CD8-positive, alpha-beta memory T cell (primary cell): Measurements from ENCODE around the gene CDH18. TPM values are rescaled to one million over a fixed set of nuclear protein-coding genes. Genes with fewer than 3 reads are reported as not detected.

Source experiments
- CTCF ChIA-PET: fragments of 350-600 bp; sonication (Branson Sonifier 250); formaldehyde crosslinking; loops from one replicate; lab custom pipeline; 2021; ENCODE audit warnings: antibody characterized with exemption; lab: Charles Lee
- POLR2A ChIA-PET: fragments of 350-600 bp; sonication (Branson Sonifier 250); formaldehyde crosslinking; loops from one replicate; lab custom pipeline; 2021; ENCODE audit warnings: antibody characterized with exemption; lab: Charles Lee
- DNase-seq, 5 donors: peaks; one replicate each; pipeline versions ENCODE4 v3.0.0 to v3.0.0-alpha.2; 2020 to 2022; ENCODE audit warnings: mixed read lengths in 1 of 5
- H3K27ac ChIP-seq: one replicate; pipeline ENCODE4 v1.7.0; 2013; ENCODE audit warnings: low read depth, mild to moderate bottlenecking, low read length, moderate library complexity
- H3K27me3 ChIP-seq: 2 replicates; pipeline ENCODE4 v1.7.0; 2013; ENCODE audit warnings: low read length, mild to moderate bottlenecking; ENCODE audit not compliant: insufficient read depth, poor library complexity, severe bottlenecking
- H3K36me3 ChIP-seq: 2 replicates; pipeline ENCODE4 v1.7.0; 2013; ENCODE audit warnings: mild to moderate bottlenecking, low read length, moderate library complexity; ENCODE audit not compliant: insufficient read depth
- H3K4me1 ChIP-seq: 2 replicates; pipeline ENCODE4 v1.7.0; 2013; ENCODE audit warnings: mild to moderate bottlenecking, low read length, moderate library complexity; ENCODE audit not compliant: insufficient read depth
- H3K4me3 ChIP-seq: 2 replicates; pipeline ENCODE4 v1.7.0; 2013; ENCODE audit warnings: mild to moderate bottlenecking, low read length
- H3K9me3 ChIP-seq: 2 replicates; pipeline ENCODE4 v1.7.0; 2013; ENCODE audit warnings: mild to moderate bottlenecking, low read length
- H3K27ac Mint-ChIP-seq, 8 donors: one replicate each; pipeline ENCODE4 v1.8.0; 2020 to 2021; ENCODE audit warnings: mixed read lengths in 8 of 8, mild to moderate bottlenecking in 6 of 8, inconsistent platforms in 3 of 8, moderate library complexity in 3 of 8
- H3K27me3 Mint-ChIP-seq, 2 donors: one replicate each; pipeline ENCODE4 v1.8.0; 2020 to 2021; ENCODE audit warnings: mixed read lengths in 2 of 2, mild to moderate bottlenecking in 1 of 2, moderate library complexity in 1 of 2
- H3K36me3 Mint-ChIP-seq, 3 donors: one replicate each; pipeline ENCODE4 v1.8.0; 2020 to 2021; ENCODE audit warnings: mixed read lengths in 3 of 3, inconsistent platforms in 1 of 3, mild to moderate bottlenecking in 1 of 3
- H3K4me1 Mint-ChIP-seq, 3 donors: one replicate each; pipeline ENCODE4 v1.8.0; 2020 to 2021; ENCODE audit warnings: mixed read lengths in 3 of 3, inconsistent platforms in 1 of 3, mild to moderate bottlenecking in 1 of 3
- H3K4me3 Mint-ChIP-seq, 7 donors: one replicate each; pipeline ENCODE4 v1.8.0; 2020 to 2021; ENCODE audit warnings: mixed read lengths in 7 of 7, mild to moderate bottlenecking in 6 of 7, moderate library complexity in 4 of 7, inconsistent platforms in 2 of 7
- H3K9me3 Mint-ChIP-seq, 5 donors: one replicate each; pipeline ENCODE4 v1.8.0; 2020 to 2022; ENCODE audit warnings: mixed read lengths in 5 of 5, mild to moderate bottlenecking in 3 of 5, moderate library complexity in 2 of 5, inconsistent platforms in 1 of 5
- polyA plus RNA-seq: library from polyadenylated mRNA; unstranded; fragments of 300-500 nt; fragmentation: Illumina TruSeq; gene quantifications from one replicate; pipeline ENCODE4 v1.2.3, GENCODE V29; 2021
- total RNA-seq, 2 experiments: library from RNA; stranded (reverse); gene quantifications; one replicate each; pipeline ENCODE4 v1.2.3, GENCODE V29; 2021

Gene CDH18
- total and polyA plus RNA-seq, 3 experiments from 2014 or later, result not detected

DNA sequence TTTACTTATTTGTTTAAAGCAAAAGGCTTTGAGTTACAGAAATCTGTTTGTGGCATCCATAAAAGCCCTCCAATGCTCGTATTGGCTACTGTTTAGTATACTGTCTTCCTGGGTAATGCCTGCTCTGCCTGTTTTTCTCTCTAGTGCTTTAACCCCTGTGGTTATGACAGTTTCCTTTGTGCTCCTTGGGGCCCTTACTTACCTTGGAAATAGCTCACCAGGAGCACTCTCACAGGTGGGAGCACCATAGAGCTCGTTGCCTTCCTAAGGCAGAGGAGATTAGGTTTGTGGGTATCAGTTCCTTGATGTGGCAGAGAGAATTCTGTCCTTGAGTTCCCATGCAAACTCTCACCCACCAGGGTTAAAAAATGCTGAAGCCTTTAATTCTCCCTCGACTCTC is 242.8 kb downstream of the CDH18 start:
- Mint-ChIP-seq H3K27me3 (no peaks in the 10 kb centered on the region), H3K9me3 (peaks cover 0 to 8% (median 4%) of the 10 kb centered on the region in 5 donors), H3K4me3 (no peak overlapping the region), H3K36me3 (no peaks in the 10 kb centered on the region), H3K4me1 (no peaks in the 10 kb centered on the region), H3K27ac (no peak overlapping the region)
- Histone ChIP-seq H3K9me3 (no peaks in the 10 kb centered on the region), H3K4me3 (no peak overlapping the region), H3K27ac (no peak overlapping the region), H3K36me3 (no peaks in the 10 kb centered on the region), H3K4me1 (no peaks in the 10 kb centered on the region), H3K27me3 (no peaks in the 10 kb centered on the region)
- ChIA-PET CTCF (no interaction called here), POLR2A (no interaction called here)
- DNase-seq, result no peak

DNA sequence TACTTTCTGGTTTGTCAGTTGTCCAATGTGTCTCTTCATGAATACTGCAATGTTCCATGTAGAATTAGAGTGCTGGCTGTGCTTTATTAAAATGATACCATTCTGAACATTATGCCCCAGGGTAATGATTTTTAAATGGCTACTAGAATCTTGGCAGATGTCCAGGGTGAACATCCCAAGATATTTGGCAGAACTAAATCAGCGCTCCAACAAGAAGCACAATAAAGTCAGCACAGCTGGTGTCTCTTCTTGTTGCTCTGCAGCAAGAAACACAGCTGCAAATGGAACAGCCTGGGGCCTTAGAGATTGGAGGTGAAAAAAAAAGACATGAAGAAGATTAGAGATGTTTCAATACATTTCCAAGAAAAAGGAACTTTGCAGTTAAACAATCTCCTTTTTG is 248.3 kb downstream of the CDH18 start:
- Mint-ChIP-seq H3K27me3 (no peaks in the 10 kb centered on the region), H3K36me3 (no peaks in the 10 kb centered on the region), H3K9me3 (peaks cover 3 to 10% (median 8%) of the 10 kb centered on the region in 5 donors), H3K4me1 (no peaks in the 10 kb centered on the region), H3K27ac (no peak overlapping the region), H3K4me3 (no peak overlapping the region)
- no peak for DNase-seq
- CTCF ChIA-PET, result no interaction called here
- H3K27ac ChIP-seq, result no peak overlapping the region
- no peak overlapping the region for H3K4me3 ChIP-seq
- no peaks in the 10 kb centered on the region for H3K27me3 ChIP-seq
- H3K9me3 ChIP-seq, result no peaks in the 10 kb centered on the region
- POLR2A ChIA-PET, result no interaction called here
- no peaks in the 10 kb centered on the region for H3K4me1 ChIP-seq
- no peaks in the 10 kb centered on the region for H3K36me3 ChIP-seq

DNA sequence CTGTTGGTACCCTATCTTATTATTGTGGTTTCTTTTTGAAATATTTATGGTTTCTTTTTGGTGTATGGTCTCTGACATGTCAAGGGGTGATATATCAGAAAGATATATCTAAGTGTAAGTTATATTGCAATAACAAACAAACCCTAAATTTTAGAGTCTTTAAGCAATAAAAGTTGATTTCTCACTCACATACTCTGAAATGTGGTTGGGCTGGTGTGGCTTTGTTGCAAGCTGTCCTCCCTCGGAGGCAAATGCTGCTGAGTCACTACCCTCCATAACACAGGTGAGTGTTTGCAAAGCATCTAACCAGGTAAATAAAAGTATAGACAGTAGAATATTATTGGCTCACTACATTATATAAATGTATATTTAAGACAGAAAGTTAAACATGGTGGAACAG is 253.2 kb downstream of the CDH18 start:
- Mint-ChIP-seq H3K4me1 (no peaks in the 10 kb centered on the region), H3K27ac (no peak overlapping the region), H3K9me3 (peaks cover 3 to 29% (median 12%) of the 10 kb centered on the region in 5 donors), H3K36me3 (no peaks in the 10 kb centered on the region), H3K27me3 (no peaks in the 10 kb centered on the region), H3K4me3 (no peak overlapping the region)
- Histone ChIP-seq H3K27me3 (no peaks in the 10 kb centered on the region), H3K4me3 (no peak overlapping the region), H3K4me1 (no peaks in the 10 kb centered on the region), H3K9me3 (no peaks in the 10 kb centered on the region), H3K27ac (no peak overlapping the region), H3K36me3 (no peaks in the 10 kb centered on the region)
- CTCF ChIA-PET, result no interaction called here
- POLR2A ChIA-PET, result no interaction called here
- DNase-seq, result no peak

DNA sequence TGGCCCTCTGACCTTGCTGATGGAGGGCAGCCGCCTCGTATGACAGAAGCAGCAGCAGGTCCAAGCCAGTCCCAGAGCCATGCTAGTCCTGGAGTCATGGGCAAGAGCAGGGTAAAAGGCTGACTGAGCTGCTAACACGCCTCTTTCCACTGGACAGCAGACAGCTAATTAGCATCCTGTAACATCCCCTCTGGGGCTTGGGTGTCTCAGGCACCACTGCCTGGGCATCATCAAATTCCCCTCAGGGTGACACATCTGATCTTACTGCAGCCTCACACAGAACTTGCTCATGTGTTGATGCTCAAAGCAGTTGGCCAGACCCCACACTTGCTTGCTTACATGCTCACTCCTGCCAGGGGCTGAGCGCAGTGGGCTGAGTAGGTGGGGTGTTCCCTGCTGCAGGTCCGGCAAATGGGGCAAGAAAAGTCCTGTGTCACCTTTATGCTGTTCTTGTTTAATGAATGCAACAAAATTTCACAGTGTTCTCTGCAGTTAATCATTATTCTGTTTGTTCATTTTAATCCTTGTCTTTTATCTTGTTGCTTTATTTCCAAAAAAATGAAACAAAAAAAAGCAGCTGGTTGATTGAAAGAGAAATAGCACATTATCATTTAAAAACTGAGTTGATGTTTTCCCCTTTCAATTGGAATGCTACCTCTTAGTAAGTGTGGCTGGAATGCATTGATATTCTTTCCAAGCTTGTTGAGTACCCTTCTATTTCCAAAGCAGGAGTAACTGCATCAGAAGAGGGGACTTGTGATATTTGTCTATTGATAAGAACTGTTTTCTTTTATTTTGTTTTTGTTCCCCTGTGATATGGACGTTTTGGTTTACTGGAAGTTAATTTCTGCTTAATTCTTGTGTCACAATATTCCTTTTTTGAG is 254.1 kb downstream of the CDH18 start:
- no peaks in the 10 kb centered on the region for H3K27me3 Mint-ChIP-seq
- Histone ChIP-seq H3K9me3 (no peaks in the 10 kb centered on the region), H3K4me1 (no peaks in the 10 kb centered on the region), H3K4me3 (no peak overlapping the region), H3K27me3 (no peaks in the 10 kb centered on the region), H3K27ac (no peak overlapping the region), H3K36me3 (no peaks in the 10 kb centered on the region)
- CTCF ChIA-PET, result no interaction called here
- no peak overlapping the region for H3K27ac Mint-ChIP-seq
- no peaks in the 10 kb centered on the region for H3K36me3 Mint-ChIP-seq
- no peak for DNase-seq
- no peak overlapping the region for H3K4me3 Mint-ChIP-seq
- POLR2A ChIA-PET, result no interaction called here
- no peaks in the 10 kb centered on the region for H3K4me1 Mint-ChIP-seq
- H3K9me3 Mint-ChIP-seq, result peaks cover 0 to 33% (median 13%) of the 10 kb centered on the region in 5 donors

DNA sequence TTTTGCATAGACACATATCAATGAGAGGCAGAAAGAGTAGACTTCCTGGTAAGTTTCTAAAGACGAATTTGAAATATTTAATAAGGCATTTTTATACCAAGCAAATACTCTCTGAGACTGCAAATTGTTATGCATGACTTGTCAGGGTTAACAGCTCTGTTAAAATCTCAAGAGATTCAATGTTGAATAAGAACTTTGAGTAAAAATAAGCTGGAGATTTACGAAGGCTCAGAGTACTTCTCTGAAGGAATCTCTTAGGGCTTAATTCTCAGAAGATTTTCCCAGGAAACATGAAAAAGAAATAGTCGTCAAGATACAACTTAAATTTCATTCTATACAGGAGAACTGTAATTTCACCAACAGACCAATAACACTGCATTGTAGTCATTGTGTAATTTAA is 259.4 kb downstream of the CDH18 start:
- Mint-ChIP-seq H3K4me1 (no peaks in the 10 kb centered on the region), H3K4me3 (no peak overlapping the region), H3K27me3 (no peaks in the 10 kb centered on the region), H3K36me3 (no peaks in the 10 kb centered on the region), H3K27ac (no peak overlapping the region), H3K9me3 (peaks cover 2 to 25% (median 16%) of the 10 kb centered on the region in 5 donors)
- Histone ChIP-seq H3K4me3 (no peak overlapping the region), H3K27me3 (no peaks in the 10 kb centered on the region), H3K9me3 (no peaks in the 10 kb centered on the region), H3K27ac (no peak overlapping the region), H3K36me3 (no peaks in the 10 kb centered on the region), H3K4me1 (no peaks in the 10 kb centered on the region)
- ChIA-PET CTCF (no interaction called here), POLR2A (no interaction called here)
- DNase-seq, result no peak

DNA sequence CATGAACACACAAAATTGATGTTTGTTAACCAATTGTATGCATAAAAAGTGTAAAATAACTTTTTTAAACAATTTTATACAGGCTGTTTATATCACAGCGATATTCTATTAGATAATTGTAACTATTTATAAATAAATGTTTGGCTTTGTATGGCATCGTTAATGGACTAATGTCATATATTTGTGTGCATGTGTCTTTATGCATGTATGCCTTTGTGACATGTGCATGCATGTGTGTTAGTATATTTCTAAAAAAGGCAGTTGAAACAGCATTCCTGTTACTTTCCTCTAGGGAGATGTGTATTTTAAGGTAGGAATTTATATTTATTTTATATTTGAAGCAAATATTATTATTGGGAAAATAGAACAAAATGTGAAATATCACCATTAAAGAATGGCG is 268.9 kb downstream of the CDH18 start:
- H3K36me3 ChIP-seq, result no peaks in the 10 kb centered on the region
- DNase-seq, result no peak

DNA sequence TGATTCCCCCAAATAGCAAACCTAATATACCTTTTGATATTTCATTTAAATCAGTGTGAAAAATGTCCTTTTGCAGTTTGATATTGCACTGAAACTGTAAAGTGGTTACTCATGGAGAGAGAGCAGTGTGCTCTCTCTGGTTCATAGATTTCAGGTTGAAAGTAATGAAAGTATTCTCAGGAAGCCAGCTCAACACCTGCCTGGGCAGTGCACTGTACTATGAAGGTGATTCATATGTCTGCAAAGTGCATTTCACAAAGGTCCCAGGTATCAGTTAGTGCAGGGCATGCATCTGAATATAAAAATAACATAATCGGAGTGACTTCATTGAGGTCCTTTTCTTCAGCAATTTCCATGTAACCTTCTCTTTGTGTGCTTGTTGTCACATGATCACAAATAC is 274.3 kb downstream of the CDH18 start:
- no peaks in the 10 kb centered on the region for H3K4me1 ChIP-seq
- H3K9me3 Mint-ChIP-seq, result peaks cover 0 to 17% (median 4%) of the 10 kb centered on the region in 5 donors
- H3K36me3 Mint-ChIP-seq, result no peaks in the 10 kb centered on the region
- no peak overlapping the region for H3K27ac Mint-ChIP-seq
- ChIA-PET POLR2A (no interaction called here), CTCF (no interaction called here)
- H3K4me1 Mint-ChIP-seq, result no peaks in the 10 kb centered on the region
- no peak overlapping the region for H3K27ac ChIP-seq
- no peaks in the 10 kb centered on the region for H3K27me3 ChIP-seq
- no peak for DNase-seq
- no peaks in the 10 kb centered on the region for H3K27me3 Mint-ChIP-seq
- no peaks in the 10 kb centered on the region for H3K36me3 ChIP-seq
- no peaks in the 10 kb centered on the region for H3K9me3 ChIP-seq
- H3K4me3 ChIP-seq, result no peak overlapping the region
- H3K4me3 Mint-ChIP-seq, result no peak overlapping the region

More for the DNA sequence above, 268.9 kb downstream of the CDH18 start:
- Mint-ChIP-seq H3K9me3 (peaks cover 2 to 19% (median 4%) of the 10 kb centered on the region in 5 donors), H3K4me3 (no peak overlapping the region), H3K27me3 (no peaks in the 10 kb centered on the region), H3K27ac (no peak overlapping the region), H3K4me1 (no peaks in the 10 kb centered on the region), H3K36me3 (no peaks in the 10 kb centered on the region)
- H3K27me3 ChIP-seq, result no peaks in the 10 kb centered on the region
- no peaks in the 10 kb centered on the region for H3K4me1 ChIP-seq
- ChIA-PET POLR2A (no interaction called here), CTCF (no interaction called here)
- H3K27ac ChIP-seq, result no peak overlapping the region
- no peak overlapping the region for H3K4me3 ChIP-seq
- no peaks in the 10 kb centered on the region for H3K9me3 ChIP-seq

DNA sequence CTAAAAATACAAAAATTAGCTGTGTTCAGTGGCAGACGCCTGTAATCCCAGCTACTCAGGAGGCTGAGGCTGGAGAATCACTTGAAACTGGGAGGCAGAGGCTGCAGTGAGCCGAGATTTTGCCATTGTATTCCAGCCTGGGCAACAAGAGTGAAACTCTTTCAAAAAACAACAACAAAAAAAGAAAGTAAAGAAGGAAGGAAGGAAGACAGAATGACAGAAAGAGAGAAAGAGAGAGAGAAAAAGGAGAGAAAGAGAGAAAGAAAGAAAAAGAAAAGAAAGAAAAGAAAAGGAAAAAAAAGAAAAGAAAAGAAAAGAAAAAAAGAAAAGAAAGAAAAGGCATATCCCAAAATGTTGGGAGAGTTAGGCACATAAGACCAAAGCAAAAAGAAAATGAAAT is 278.6 kb downstream of the CDH18 start:
- H3K9me3 ChIP-seq, result no peaks in the 10 kb centered on the region
- ChIA-PET POLR2A (no interaction called here), CTCF (no interaction called here)
- no peak overlapping the region for H3K4me3 ChIP-seq
- Mint-ChIP-seq H3K27me3 (no peaks in the 10 kb centered on the region), H3K4me3 (no peak overlapping the region), H3K27ac (no peak overlapping the region), H3K4me1 (no peaks in the 10 kb centered on the region), H3K36me3 (no peaks in the 10 kb centered on the region), H3K9me3 (peaks cover 0 to 12% (median 5%) of the 10 kb centered on the region in 5 donors)
- H3K27ac ChIP-seq, result no peak overlapping the region
- H3K4me1 ChIP-seq, result no peaks in the 10 kb centered on the region
- no peaks in the 10 kb centered on the region for H3K36me3 ChIP-seq
- no peaks in the 10 kb centered on the region for H3K27me3 ChIP-seq
- DNase-seq, result no peak
